ENCODE results near the gene CCDC149. TPM values are rescaled to one million over a fixed set of nuclear protein-coding genes. Genes with fewer than 3 reads are reported as not detected.

The CCDC149 gene
- total RNA-seq, 1 experiment from 2014 or later = 1.4 TPM

DNA sequence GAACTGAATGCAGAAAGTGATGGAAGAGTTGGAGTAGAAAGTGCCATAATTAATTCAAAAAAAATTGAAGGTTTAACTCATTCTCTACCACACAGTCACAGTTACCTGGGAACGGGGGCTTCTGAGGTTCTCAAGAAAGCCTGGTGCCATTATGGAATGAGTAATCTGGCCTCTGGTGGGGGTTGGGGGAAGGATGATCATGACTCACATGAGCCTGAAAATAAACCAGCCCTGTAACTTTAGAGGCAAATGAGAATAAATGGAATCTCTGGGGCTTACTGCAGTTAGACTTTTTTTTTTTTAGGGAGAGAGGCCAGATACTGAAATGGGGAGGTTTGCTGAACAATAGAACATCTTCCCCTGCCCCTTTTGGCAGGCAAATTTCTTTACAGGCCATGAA lies 62.2 kb downstream of the CCDC149 start:
- DNase-seq = no peak
- H3K36me3 ChIP-seq (replicated peaks; ENCODE audit: control insufficient read depth, insufficient read depth, low read length) = no peaks in the 10 kb centered on the region

GRCh38 chr4:24849756-24850155 lies 63.1 kb downstream of the CCDC149 start:
- Histone ChIP-seq H3K36me3 (replicated peaks; ENCODE audit: control insufficient read depth, insufficient read depth, low read length) (no peaks in the 10 kb centered on the region), H3K4me3 (ENCODE audit: insufficient read depth, low read depth, low read length) (no peak overlapping the region), H3K27me3 (ENCODE audit: control insufficient read depth, insufficient read depth, low read length) (no peaks in the 10 kb centered on the region; the same call in 1 of the 2 replicates)
- DNase-seq = no peak

More for the DNA sequence above, 62.2 kb downstream of the CCDC149 start:
- Histone ChIP-seq H3K27me3 (ENCODE audit: control insufficient read depth, insufficient read depth, low read length) (no peaks in the 10 kb centered on the region; the same call in 1 of the 2 replicates), H3K4me3 (ENCODE audit: insufficient read depth, low read depth, low read length) (no peak overlapping the region)

GRCh38 chr4:24849351-24849750 lies 63.5 kb downstream of the CCDC149 start:
- DNase-seq = no peak
- no peaks in the 10 kb centered on the region; the same call in 1 of the 2 replicates for H3K27me3 ChIP-seq (ENCODE audit: control insufficient read depth, insufficient read depth, low read length)
- no peaks in the 10 kb centered on the region for H3K36me3 ChIP-seq (replicated peaks; ENCODE audit: control insufficient read depth, insufficient read depth, low read length)
- H3K4me3 ChIP-seq (ENCODE audit: insufficient read depth, low read depth, low read length) = no peak overlapping the region

GRCh38 chr4:24846716-24847115 lies 66.1 kb downstream of the CCDC149 start:
- no peaks in the 10 kb centered on the region for H3K36me3 ChIP-seq (replicated peaks; ENCODE audit: control insufficient read depth, insufficient read depth, low read length)
- DNase-seq = no peak
- no peak overlapping the region for H3K4me3 ChIP-seq (ENCODE audit: insufficient read depth, low read depth, low read length)
- no peaks in the 10 kb centered on the region; the same call in 1 of the 2 replicates for H3K27me3 ChIP-seq (ENCODE audit: control insufficient read depth, insufficient read depth, low read length)

- Histone ChIP-seq H3K36me3 (replicated peaks; ENCODE audit: control insufficient read depth, insufficient read depth, low read length) (no peaks in the 10 kb centered on the region), H3K27me3 (ENCODE audit: control insufficient read depth, insufficient read depth, low read length) (no peaks in the 10 kb centered on the region; the same call in 1 of the 2 replicates), H3K4me3 (ENCODE audit: insufficient read depth, low read depth, low read length) (no peak overlapping the region)
- DNase-seq = no peak
Measured at GRCh38 chr4:24845902-24846301, 66.9 kb downstream of the CCDC149 start.

DNA sequence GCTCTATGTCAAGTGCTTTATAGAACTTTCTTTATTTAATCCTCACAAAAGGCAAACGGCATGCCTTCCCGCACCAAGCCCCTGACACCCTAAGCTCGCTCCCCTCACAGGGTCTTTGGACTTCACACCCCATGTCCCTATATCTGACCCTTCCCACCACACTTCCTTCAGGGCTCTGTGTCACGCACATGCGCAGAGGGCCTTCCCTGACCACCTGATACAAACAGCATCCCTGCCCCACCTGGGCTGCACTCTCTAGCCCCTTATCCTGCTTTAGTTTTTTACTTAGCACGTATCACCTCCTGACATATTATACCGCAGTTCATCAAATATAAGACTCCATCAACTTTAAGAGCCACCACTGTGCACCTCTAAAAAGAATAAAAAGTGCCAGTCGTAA lies 67.7 kb downstream of the CCDC149 start:
- Histone ChIP-seq H3K27me3 (ENCODE audit: control insufficient read depth, insufficient read depth, low read length) (no peaks in the 10 kb centered on the region; the same call in 1 of the 2 replicates), H3K36me3 (replicated peaks; ENCODE audit: control insufficient read depth, insufficient read depth, low read length) (no peaks in the 10 kb centered on the region), H3K4me3 (ENCODE audit: insufficient read depth, low read depth, low read length) (no peak overlapping the region)
- no peak for DNase-seq

DNA sequence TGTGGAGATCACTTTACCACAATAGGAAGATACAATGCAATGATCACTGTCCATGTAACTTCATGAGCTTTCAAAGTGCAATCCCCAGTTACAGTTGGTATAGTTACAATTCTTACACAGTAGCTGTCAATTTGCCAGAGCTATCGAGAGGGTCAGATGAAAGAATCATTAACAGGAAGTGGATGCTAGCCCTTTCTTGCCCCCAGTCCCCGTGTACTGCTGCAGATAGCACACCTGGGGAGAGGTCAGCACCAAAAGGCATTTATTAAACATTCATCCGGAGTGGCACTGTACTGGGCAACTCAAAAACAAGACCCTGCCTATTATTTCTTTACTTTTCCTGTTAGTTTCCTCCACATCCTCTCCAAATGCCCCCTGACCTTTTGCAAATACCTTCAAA lies 69.7 kb downstream of the CCDC149 start:
- Histone ChIP-seq H3K36me3 (replicated peaks; ENCODE audit: control insufficient read depth, insufficient read depth, low read length) (no peaks in the 10 kb centered on the region), H3K27me3 (ENCODE audit: control insufficient read depth, insufficient read depth, low read length) (no peaks in the 10 kb centered on the region; the same call in 1 of the 2 replicates), H3K4me3 (ENCODE audit: insufficient read depth, low read depth, low read length) (no peak overlapping the region)
- no peak for DNase-seq

GRCh38 chr4:24842356-24842755 lies 70.5 kb downstream of the CCDC149 start:
- H3K4me3 ChIP-seq (ENCODE audit: insufficient read depth, low read depth, low read length) = no peak overlapping the region
- no peak for DNase-seq
- H3K36me3 ChIP-seq (replicated peaks; ENCODE audit: control insufficient read depth, insufficient read depth, low read length) = no peaks in the 10 kb centered on the region
- no peaks in the 10 kb centered on the region; the same call in 1 of the 2 replicates for H3K27me3 ChIP-seq (ENCODE audit: control insufficient read depth, insufficient read depth, low read length)

- no peak for DNase-seq
- Histone ChIP-seq H3K4me3 (ENCODE audit: insufficient read depth, low read depth, low read length) (no peak overlapping the region), H3K27me3 (ENCODE audit: control insufficient read depth, insufficient read depth, low read length) (no peaks in the 10 kb centered on the region; the same call in 1 of the 2 replicates), H3K36me3 (replicated peaks; ENCODE audit: control insufficient read depth, insufficient read depth, low read length) (no peaks in the 10 kb centered on the region)
Measured at GRCh38 chr4:24840826-24841543, 71.9 kb downstream of the CCDC149 start.

GRCh38 chr4:24840362-24840761 lies 72.5 kb downstream of the CCDC149 start:
- H3K4me3 ChIP-seq (ENCODE audit: insufficient read depth, low read depth, low read length) = no peak overlapping the region
- DNase-seq = no peak
- no peaks in the 10 kb centered on the region for H3K36me3 ChIP-seq (replicated peaks; ENCODE audit: control insufficient read depth, insufficient read depth, low read length)
- no peaks in the 10 kb centered on the region; the same call in 1 of the 2 replicates for H3K27me3 ChIP-seq (ENCODE audit: control insufficient read depth, insufficient read depth, low read length)

DNA sequence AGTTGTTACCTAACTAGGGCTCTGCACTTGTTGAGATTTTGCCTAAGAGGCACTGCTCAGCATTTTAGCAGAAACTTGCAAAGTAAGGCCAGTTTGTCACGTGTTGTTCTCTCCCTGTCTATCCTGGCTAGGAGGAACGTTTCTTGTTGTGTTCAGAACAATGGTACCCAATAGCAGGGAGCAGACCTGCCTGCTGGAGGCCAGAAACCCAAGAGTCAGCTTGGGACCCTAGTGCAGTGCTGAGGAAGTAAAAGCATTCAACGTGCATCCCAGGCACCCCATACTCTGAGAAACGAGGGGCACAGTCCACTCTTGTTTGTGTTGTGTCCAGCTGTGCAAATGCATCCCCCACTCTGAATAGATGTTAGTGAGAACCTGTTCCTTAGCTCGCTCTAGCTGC lies 75.1 kb downstream of the CCDC149 start:
- DNase-seq = no peak
- Histone ChIP-seq H3K4me3 (ENCODE audit: insufficient read depth, low read depth, low read length) (no peak overlapping the region), H3K36me3 (replicated peaks; ENCODE audit: control insufficient read depth, insufficient read depth, low read length) (no peaks in the 10 kb centered on the region), H3K27me3 (ENCODE audit: control insufficient read depth, insufficient read depth, low read length) (no peaks in the 10 kb centered on the region)

- Histone ChIP-seq H3K4me3 (ENCODE audit: insufficient read depth, low read depth, low read length) (no peak overlapping the region), H3K27me3 (ENCODE audit: control insufficient read depth, insufficient read depth, low read length) (no peaks in the 10 kb centered on the region), H3K36me3 (replicated peaks; ENCODE audit: control insufficient read depth, insufficient read depth, low read length) (no peaks in the 10 kb centered on the region)
- no peak for DNase-seq
Measured at GRCh38 chr4:24837336-24837735, 75.5 kb downstream of the CCDC149 start.

GRCh38 chr4:24836661-24837242 lies 76.1 kb downstream of the CCDC149 start:
- no peak for DNase-seq

GRCh38 chr4:24835696-24836095 lies 77.1 kb downstream of the CCDC149 start:
- no peaks in the 10 kb centered on the region for H3K36me3 ChIP-seq (replicated peaks; ENCODE audit: control insufficient read depth, insufficient read depth, low read length)
- no peak overlapping the region for H3K4me3 ChIP-seq (ENCODE audit: insufficient read depth, low read depth, low read length)
- DNase-seq = no peak
- no peaks in the 10 kb centered on the region for H3K27me3 ChIP-seq (ENCODE audit: control insufficient read depth, insufficient read depth, low read length)

More at GRCh38 chr4:24836661-24837242, 76.1 kb downstream of the CCDC149 start:
- Histone ChIP-seq H3K27me3 (ENCODE audit: control insufficient read depth, insufficient read depth, low read length) (no peaks in the 10 kb centered on the region), H3K4me3 (ENCODE audit: insufficient read depth, low read depth, low read length) (no peak overlapping the region), H3K36me3 (replicated peaks; ENCODE audit: control insufficient read depth, insufficient read depth, low read length) (no peaks in the 10 kb centered on the region)

DNA sequence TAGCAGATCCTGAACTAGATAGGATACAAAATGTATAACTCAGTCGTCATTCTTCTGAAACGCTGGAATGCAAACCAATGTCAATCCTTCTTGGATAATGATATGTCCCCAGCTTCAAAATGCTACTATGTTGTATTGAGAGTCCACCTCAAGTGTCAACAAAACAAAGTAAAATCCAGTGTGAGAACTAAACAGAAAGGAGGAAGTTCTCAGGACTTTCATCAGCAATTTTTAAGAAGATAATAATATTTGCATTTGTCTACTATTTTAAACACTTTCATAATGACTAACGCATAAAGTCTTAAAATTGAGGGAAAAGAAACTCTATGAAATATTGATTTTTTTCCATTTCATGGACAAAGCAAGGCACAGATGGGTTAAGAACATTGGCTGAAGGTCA lies 81.2 kb downstream of the CCDC149 start:
- no peak for DNase-seq
- no peak overlapping the region for H3K4me3 ChIP-seq (ENCODE audit: insufficient read depth, low read depth, low read length)
- no peaks in the 10 kb centered on the region for H3K27me3 ChIP-seq (ENCODE audit: control insufficient read depth, insufficient read depth, low read length)
- no peaks in the 10 kb centered on the region for H3K36me3 ChIP-seq (replicated peaks; ENCODE audit: control insufficient read depth, insufficient read depth, low read length)
